ENCODE data around the gene MPHOSPH6.

- TF ChIP-seq TAF1 (IDR thresholded peaks at IDR 0.05; ENCODE audit: borderline replicate concordance, insufficient read depth, low read length) (no peak), REST (IDR thresholded peaks at IDR 0.05; ENCODE audit: insufficient read depth in 1 of 2, low read depth in 2 of 2, low read length in 2 of 2) (no peak)
Measured at GRCh38 chr16:82124651-82125050, 45.4 kb downstream of the MPHOSPH6 start.

Data from PFSK-1 (cell line).